ENCODE results near the gene CSTPP1. TPM values are rescaled to one million over a fixed set of nuclear protein-coding genes. Genes with fewer than 3 reads are reported as not detected.
"Not testable (repeated sequence)": the region's sequence is repeated elsewhere in the genome, so short reads cannot be mapped to it uniquely, and the experiment has no call there.

CSTPP1 gene
- total RNA-seq, 6 experiments from 2014 or later = 3.3 to 7.5 (median 4.6) TPM

DNA sequence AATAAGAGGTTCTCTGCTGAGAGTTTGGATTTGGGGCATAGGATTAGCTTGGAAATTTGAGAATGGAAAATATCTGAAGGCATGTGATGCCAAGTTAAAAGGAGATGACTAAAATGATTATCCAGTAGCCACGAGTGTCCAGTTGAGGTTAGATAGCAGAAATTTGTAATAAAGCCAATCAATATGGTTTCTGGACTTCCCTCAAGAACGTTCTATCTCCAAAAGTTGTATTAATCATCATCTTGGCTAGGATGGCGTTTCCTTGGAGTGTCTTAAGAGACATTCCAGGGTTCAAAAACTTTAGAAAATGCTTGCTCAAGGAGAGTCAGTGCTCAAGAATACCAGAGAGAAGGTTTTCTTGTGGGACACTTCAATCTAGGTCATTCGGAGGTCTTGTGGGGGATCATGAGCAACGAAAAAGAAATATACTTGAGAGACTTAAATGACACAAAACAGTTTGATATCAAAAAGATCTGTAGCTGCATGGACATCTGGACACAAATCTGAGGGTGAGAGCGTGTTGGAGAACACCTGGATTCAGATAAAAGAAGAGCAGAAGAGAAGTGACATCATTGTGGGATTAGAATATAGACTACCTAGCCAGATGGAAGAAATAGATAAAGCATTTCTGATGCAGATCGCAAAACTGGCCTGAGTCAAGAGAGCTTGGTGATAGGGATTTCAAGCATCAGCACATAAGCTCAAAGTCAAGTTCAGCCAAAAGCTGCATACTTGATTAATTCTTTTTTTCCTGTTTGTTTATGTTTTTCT is 142.4 kb downstream of the CSTPP1 start:
- DNase-seq (no peak), ATAC-seq (no peak)
- intact Hi-C loops (cut with DNase I) = no loop called here
- no peaks in the 10 kb centered on the region for H3K4me1 ChIP-seq
- H3K27me3 ChIP-seq = no peaks in the 10 kb centered on the region
- H3K36me3 ChIP-seq = no peaks in the 10 kb centered on the region
- H3K4me3 ChIP-seq = no peak overlapping the region
- no peaks in the 10 kb centered on the region for H3K9me3 ChIP-seq
- no peak overlapping the region for H3K27ac ChIP-seq
- 75% methylated on average over 7 of the region's 7 CpGs for WGBS (ENCODE audit: insufficient coverage, low coverage, low lambda C conversion rate, missing lambda C conversion rate)
- TF ChIP-seq, protein P1, sequence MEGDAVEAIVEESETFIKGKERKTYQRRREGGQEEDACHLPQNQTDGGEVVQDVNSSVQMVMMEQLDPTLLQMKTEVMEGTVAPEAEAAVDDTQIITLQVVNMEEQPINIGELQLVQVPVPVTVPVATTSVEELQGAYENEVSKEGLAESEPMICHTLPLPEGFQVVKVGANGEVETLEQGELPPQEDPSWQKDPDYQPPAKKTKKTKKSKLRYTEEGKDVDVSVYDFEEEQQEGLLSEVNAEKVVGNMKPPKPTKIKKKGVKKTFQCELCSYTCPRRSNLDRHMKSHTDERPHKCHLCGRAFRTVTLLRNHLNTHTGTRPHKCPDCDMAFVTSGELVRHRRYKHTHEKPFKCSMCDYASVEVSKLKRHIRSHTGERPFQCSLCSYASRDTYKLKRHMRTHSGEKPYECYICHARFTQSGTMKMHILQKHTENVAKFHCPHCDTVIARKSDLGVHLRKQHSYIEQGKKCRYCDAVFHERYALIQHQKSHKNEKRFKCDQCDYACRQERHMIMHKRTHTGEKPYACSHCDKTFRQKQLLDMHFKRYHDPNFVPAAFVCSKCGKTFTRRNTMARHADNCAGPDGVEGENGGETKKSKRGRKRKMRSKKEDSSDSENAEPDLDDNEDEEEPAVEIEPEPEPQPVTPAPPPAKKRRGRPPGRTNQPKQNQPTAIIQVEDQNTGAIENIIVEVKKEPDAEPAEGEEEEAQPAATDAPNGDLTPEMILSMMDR (IDR thresholded peaks at IDR 0.05) = no peak
- TF ChIP-seq POLR2A (IDR thresholded peaks at IDR 0.05) = no peak

DNA sequence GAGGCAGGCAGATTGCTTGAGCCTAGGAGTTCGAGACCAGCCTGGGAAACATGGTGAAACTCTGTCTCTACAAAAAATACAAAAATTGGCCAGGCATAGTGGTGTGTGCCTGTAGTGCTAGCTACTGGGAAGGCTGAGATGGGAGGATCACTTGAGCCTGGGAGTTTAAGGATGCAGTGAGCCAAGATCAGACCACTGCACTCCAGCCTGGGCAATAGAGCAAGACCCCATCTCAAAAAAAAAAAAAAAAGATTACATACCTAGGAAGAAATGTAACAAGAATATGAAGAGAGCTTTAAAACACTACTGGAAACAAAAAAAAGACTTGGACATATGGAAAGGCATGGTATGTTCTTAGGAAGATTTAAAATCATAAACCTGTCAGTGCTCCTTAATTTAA is 144.2 kb downstream of the CSTPP1 start:
- H3K4me3 ChIP-seq; H3K27me3 ChIP-seq; intact Hi-C loops (cut with DNase I); H3K9me3 ChIP-seq; H3K27ac ChIP-seq; ATAC-seq; H3K36me3 ChIP-seq; DNase-seq; H3K4me1 ChIP-seq: not testable (repeated sequence)
- 88% methylated on average over 1 of the region's 1 CpG for WGBS (ENCODE audit: insufficient coverage, low coverage, low lambda C conversion rate, missing lambda C conversion rate)

DNA sequence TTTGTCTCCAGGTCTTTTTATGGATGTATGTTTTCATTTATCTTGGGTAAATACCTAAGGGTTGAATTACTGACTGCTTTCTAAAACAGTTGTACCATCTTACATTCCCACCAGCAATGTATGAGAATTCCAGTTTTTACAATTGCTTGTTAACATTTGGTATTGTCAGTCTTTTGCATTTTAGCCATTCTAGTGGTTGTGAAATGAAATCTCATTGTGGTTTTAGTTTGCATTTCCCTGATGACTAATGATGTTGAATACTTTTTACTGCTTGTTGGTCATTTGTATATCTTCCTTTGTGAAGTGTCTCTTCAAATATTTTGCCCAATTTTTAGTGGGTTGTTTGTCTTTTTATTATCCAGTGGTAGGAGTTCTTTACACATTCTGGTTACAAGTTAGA is 147.4 kb downstream of the CSTPP1 start:
- no peak for ATAC-seq
- no peak overlapping the region for H3K27ac ChIP-seq
- intact Hi-C loops (cut with DNase I) = no loop called here
- no peak for TF ChIP-seq POLR2A (IDR thresholded peaks at IDR 0.05)
- TF ChIP-seq, protein P1 (IDR thresholded peaks at IDR 0.05) = no peak
- no peaks in the 10 kb centered on the region for H3K4me1 ChIP-seq
- H3K27me3 ChIP-seq = no peaks in the 10 kb centered on the region
- no peaks in the 10 kb centered on the region for H3K36me3 ChIP-seq
- H3K4me3 ChIP-seq = no peak overlapping the region
- no peaks in the 10 kb centered on the region for H3K9me3 ChIP-seq
- DNase-seq = no peak

DNA sequence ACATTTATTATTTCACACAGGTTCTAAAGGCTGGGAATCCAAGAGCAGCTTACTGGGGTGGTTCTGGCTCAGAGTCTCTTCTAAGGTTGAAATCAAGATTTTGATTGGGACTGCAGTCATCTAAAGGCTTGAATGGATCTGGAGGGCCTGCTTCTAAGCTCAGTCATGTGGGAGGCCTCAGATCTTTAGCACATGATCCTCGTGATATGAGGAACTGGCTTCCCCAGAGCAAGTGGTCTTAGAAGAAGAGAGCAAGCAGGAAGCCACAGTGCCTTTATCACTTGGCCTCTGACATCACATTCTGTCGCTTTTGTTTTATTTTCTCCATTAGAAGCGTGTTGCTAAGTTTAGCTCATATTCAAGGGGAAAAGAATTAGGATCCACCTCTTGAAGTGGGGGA is 151.2 kb downstream of the CSTPP1 start:
- Histone ChIP-seq H3K27ac (no peak overlapping the region), H3K36me3 (no peaks in the 10 kb centered on the region), H3K9me3 (no peaks in the 10 kb centered on the region), H3K4me3 (no peak overlapping the region), H3K4me1 (no peaks in the 10 kb centered on the region), H3K27me3 (no peaks in the 10 kb centered on the region)
- intact Hi-C loops (cut with DNase I) = no loop called here
- 67% methylated on average over 3 of the region's 3 CpGs for WGBS (ENCODE audit: insufficient coverage, low coverage, low lambda C conversion rate, missing lambda C conversion rate)
- TF ChIP-seq, protein P1 (IDR thresholded peaks at IDR 0.05) = no peak
- TF ChIP-seq POLR2A (IDR thresholded peaks at IDR 0.05) = no peak
- DNase-seq (no peak), ATAC-seq (no peak)

DNA sequence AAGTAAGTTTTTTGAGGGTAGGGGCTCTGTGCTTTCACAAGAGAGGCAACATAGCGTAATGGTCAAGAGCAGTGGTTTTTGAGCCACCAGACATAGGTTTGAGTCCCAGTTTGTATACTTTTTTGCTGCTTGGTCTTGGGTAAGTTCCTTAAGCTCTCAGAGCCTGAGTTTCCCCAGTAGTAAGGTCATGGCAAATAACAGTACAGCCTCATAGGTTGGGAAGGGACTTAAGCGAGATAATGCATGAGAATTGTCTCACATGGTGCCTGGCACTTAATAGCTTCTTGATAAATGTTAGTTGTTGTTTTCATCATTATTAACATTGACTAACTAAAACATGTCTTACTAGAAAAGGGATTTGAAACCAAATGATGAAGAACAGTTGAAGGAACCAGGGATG is 157.0 kb downstream of the CSTPP1 start:
- H3K27me3 ChIP-seq = no peaks in the 10 kb centered on the region
- no peak overlapping the region for H3K4me3 ChIP-seq
- 96% methylated on average over 2 of the region's 2 CpGs for WGBS (ENCODE audit: insufficient coverage, low coverage, low lambda C conversion rate, missing lambda C conversion rate)
- no peak for ATAC-seq
- H3K27ac ChIP-seq = no peak overlapping the region
- no peaks in the 10 kb centered on the region for H3K4me1 ChIP-seq
- DNase-seq = no peak
- H3K9me3 ChIP-seq = no peaks in the 10 kb centered on the region
- H3K36me3 ChIP-seq = no peaks in the 10 kb centered on the region
- TF ChIP-seq, protein P1 (IDR thresholded peaks at IDR 0.05) = no peak
- TF ChIP-seq POLR2A (IDR thresholded peaks at IDR 0.05) = no peak
- intact Hi-C loops (cut with DNase I) = no loop called here

DNA sequence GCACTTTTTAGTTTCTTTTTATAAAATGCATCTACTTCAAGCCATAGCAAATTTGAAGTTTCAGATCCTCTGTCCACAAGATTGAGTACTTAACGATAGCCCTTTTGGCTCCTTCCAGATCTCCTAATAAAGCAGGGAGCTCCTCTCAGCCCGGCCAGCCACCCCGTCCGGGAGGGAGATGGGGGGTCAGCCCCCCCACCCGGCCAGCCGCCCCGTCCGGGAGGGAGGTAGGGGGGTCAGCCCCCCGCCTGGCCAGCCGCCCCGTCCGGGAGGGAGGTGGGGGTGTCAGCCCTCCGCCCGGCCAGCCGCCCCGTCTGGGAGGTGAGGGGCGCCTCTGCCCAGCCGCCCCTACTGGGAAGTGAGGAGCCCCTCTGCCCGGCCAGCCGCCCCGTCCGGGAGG is 160.3 kb downstream of the CSTPP1 start:
- ATAC-seq; H3K9me3 ChIP-seq; H3K27ac ChIP-seq; intact Hi-C loops (cut with DNase I); H3K4me3 ChIP-seq; H3K4me1 ChIP-seq; H3K27me3 ChIP-seq; DNase-seq; H3K36me3 ChIP-seq: not testable (repeated sequence)
- 80% methylated on average over 2 of the region's 22 CpGs for WGBS (ENCODE audit: insufficient coverage, low coverage, low lambda C conversion rate, missing lambda C conversion rate)

DNA sequence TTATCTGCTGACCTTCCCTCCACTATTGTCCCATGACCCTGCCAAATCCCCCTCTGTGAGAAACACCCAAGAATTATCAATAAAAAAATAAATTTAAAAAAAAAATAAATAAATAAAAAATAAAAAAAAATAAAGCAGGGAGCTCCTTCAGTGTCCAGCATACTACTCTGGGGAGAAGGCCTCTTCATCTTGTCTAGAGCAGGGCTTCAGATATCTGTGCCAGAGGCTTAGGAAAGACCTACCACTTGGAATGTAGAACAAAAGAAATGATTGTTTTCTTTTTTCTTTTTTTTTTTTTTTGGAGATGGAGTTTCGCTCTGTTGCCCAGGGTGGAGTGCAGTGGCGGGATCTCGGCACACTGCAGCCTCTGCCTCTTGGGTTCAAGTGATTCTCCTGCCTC is 161.7 kb downstream of the CSTPP1 start:
- H3K36me3 ChIP-seq; intact Hi-C loops (cut with DNase I); H3K27me3 ChIP-seq; H3K4me1 ChIP-seq; DNase-seq; H3K9me3 ChIP-seq; H3K27ac ChIP-seq; H3K4me3 ChIP-seq; ATAC-seq: not testable (repeated sequence)
- WGBS (ENCODE audit: insufficient coverage, low coverage, low lambda C conversion rate, missing lambda C conversion rate) = no CpG with 5 or more reads among the region's 3 CpGs

Data from right lobe of liver (tissue), 6 donors.